HL-60 (cell line): Measurements from ENCODE around the gene CYTIP.

ENCODE experiments used
- POLR2AphosphoS5 ChIP-seq: IDR thresholded peaks from 2 replicates; pipeline ENCODE4 v1.6.1; 2012; ENCODE audit warnings: low read depth
- SPI1 ChIP-seq: IDR thresholded peaks from 2 replicates; pipeline ENCODE4 v1.6.1; 2012; ENCODE audit warnings: low read depth, mild to moderate bottlenecking, borderline replicate concordance
- TF ChIP-seq, protein P1 (sequence below): IDR thresholded peaks from 2 replicates; pipeline ENCODE4 v1.6.1; 2012; ENCODE audit warnings: low read depth; ENCODE audit not compliant: insufficient replicate concordance
- TF ChIP-seq, protein P2 (sequence below): IDR thresholded peaks from one replicate; pipeline ENCODE4 v1.5.1; 2011; ENCODE audit warnings: low read length, control low read depth, inconsistent platforms; ENCODE audit not compliant: insufficient read depth

DNA sequence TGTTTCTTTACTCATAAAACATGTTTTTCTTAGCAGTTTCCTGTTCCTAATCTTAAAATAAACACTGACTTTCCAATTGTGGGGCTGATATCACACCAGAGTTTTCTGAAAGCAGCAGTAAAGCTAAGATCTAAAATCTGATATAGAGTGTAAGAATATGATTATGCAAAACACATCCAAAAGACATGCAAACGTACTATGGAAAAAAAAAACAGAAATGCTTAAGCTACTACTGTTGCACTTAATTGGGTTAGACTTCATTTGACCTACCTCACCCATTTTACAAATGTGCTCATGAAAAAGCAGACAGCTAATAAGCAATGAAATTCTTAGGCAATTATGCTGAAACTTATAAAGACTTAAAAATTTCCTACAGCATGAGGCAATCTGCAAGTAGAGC is 10.5 kb downstream of the CYTIP start:
- TF ChIP-seq, protein P1, sequence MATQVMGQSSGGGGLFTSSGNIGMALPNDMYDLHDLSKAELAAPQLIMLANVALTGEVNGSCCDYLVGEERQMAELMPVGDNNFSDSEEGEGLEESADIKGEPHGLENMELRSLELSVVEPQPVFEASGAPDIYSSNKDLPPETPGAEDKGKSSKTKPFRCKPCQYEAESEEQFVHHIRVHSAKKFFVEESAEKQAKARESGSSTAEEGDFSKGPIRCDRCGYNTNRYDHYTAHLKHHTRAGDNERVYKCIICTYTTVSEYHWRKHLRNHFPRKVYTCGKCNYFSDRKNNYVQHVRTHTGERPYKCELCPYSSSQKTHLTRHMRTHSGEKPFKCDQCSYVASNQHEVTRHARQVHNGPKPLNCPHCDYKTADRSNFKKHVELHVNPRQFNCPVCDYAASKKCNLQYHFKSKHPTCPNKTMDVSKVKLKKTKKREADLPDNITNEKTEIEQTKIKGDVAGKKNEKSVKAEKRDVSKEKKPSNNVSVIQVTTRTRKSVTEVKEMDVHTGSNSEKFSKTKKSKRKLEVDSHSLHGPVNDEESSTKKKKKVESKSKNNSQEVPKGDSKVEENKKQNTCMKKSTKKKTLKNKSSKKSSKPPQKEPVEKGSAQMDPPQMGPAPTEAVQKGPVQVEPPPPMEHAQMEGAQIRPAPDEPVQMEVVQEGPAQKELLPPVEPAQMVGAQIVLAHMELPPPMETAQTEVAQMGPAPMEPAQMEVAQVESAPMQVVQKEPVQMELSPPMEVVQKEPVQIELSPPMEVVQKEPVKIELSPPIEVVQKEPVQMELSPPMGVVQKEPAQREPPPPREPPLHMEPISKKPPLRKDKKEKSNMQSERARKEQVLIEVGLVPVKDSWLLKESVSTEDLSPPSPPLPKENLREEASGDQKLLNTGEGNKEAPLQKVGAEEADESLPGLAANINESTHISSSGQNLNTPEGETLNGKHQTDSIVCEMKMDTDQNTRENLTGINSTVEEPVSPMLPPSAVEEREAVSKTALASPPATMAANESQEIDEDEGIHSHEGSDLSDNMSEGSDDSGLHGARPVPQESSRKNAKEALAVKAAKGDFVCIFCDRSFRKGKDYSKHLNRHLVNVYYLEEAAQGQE = no peak
- TF ChIP-seq, protein P2, sequence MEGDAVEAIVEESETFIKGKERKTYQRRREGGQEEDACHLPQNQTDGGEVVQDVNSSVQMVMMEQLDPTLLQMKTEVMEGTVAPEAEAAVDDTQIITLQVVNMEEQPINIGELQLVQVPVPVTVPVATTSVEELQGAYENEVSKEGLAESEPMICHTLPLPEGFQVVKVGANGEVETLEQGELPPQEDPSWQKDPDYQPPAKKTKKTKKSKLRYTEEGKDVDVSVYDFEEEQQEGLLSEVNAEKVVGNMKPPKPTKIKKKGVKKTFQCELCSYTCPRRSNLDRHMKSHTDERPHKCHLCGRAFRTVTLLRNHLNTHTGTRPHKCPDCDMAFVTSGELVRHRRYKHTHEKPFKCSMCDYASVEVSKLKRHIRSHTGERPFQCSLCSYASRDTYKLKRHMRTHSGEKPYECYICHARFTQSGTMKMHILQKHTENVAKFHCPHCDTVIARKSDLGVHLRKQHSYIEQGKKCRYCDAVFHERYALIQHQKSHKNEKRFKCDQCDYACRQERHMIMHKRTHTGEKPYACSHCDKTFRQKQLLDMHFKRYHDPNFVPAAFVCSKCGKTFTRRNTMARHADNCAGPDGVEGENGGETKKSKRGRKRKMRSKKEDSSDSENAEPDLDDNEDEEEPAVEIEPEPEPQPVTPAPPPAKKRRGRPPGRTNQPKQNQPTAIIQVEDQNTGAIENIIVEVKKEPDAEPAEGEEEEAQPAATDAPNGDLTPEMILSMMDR = no peak
- TF ChIP-seq POLR2AphosphoS5 (no peak), SPI1 (no peak)
